Right lobe of liver (tissue), 4 donors: ENCODE results near the gene NACC1.

Source experiments
- POLR2A ChIP-seq: fragments of 450-650 bp; IDR thresholded peaks from one replicate; pipeline ENCODE4 v1.6.1; 2017; ENCODE audit warnings: antibody characterized with exemption, mild to moderate bottlenecking
- TF ChIP-seq, protein P1 (sequence below), 4 donors: fragments of 200-600 bp in 3 of 4; fragments of 450-650 bp in 1 of 4; IDR thresholded peaks; one replicate each; pipeline versions ENCODE4 v1.5.1 to v1.8.0; 2016 to 2022; ENCODE audit warnings: antibody characterized with exemption in 4 of 4, mild to moderate bottlenecking in 2 of 4
- donor health status: DM: no; HTN: no; CAD: no.
- donor health status: DM: no; HTN: no; CAD: no.
- donor health status: DM: no; HTN: yes; CAD: no.

DNA sequence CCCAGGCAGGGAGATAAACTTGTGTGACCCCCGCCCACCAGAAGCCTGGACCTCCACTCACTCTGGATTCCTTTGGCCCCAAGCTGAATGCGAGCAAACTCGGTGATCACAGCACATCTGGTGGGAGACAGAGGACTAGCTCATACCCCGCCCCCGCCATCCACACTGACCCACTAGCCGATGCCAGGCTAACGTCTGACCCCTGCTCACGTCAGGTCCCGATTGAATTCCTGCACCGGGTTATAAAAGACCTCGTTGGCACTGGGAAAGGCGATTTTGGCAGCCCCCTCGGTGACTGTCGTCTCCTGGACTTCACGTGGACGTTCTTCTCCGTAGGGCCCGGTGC, 2.2 kb upstream of the NACC1 start:
- TF ChIP-seq, protein P1, sequence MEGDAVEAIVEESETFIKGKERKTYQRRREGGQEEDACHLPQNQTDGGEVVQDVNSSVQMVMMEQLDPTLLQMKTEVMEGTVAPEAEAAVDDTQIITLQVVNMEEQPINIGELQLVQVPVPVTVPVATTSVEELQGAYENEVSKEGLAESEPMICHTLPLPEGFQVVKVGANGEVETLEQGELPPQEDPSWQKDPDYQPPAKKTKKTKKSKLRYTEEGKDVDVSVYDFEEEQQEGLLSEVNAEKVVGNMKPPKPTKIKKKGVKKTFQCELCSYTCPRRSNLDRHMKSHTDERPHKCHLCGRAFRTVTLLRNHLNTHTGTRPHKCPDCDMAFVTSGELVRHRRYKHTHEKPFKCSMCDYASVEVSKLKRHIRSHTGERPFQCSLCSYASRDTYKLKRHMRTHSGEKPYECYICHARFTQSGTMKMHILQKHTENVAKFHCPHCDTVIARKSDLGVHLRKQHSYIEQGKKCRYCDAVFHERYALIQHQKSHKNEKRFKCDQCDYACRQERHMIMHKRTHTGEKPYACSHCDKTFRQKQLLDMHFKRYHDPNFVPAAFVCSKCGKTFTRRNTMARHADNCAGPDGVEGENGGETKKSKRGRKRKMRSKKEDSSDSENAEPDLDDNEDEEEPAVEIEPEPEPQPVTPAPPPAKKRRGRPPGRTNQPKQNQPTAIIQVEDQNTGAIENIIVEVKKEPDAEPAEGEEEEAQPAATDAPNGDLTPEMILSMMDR (IDR thresholded peaks at IDR 0.05) = no peak
- no peak for TF ChIP-seq POLR2A
